Glomerular visceral epithelial cell (primary cell): Measurements from ENCODE around the gene BCAS3.
A peak's percentile ranks its signal among the peaks of the same experiment; 100 is the strongest.
"Not testable (repeated sequence)": the region's sequence is repeated elsewhere in the genome, so short reads cannot be mapped to it uniquely, and the experiment has no call there.

ENCODE experiments used
- DNase-seq: peaks from one replicate; pipeline ENCODE4 v3.0.0-alpha.2; 2016; ENCODE audit errors: extremely low spot score

The BCAS3 gene

GRCh38 chr17:60790205-60790604 lies 112.6 kb downstream of the BCAS3 start:
- DNase-seq: no peak

GRCh38 chr17:60792250-60792898 lies 114.7 kb downstream of the BCAS3 start:
- no peak for DNase-seq

- no peak for DNase-seq
These were observed 120.9 kb downstream of the BCAS3 start for GRCh38 chr17:60798576-60798975.

GRCh38 chr17:60802377-60802776 lies 124.7 kb downstream of the BCAS3 start:
- no peak for DNase-seq

- no peak for DNase-seq
These were observed 125.4 kb downstream of the BCAS3 start for GRCh38 chr17:60803059-60803458.

- no peak for DNase-seq
These were observed 127.2 kb downstream of the BCAS3 start for GRCh38 chr17:60804831-60805230.

- DNase-seq: no peak
These were observed 131.8 kb downstream of the BCAS3 start for GRCh38 chr17:60809421-60809820.

GRCh38 chr17:60814941-60815340 lies 137.3 kb downstream of the BCAS3 start:
- DNase-seq: not testable (repeated sequence)

- peak; percentile 7 for DNase-seq
These were observed 139.5 kb downstream of the BCAS3 start for GRCh38 chr17:60817192-60817591.

- DNase-seq: no peak
These were observed 141.9 kb downstream of the BCAS3 start for GRCh38 chr17:60819447-60820130.

GRCh38 chr17:60823515-60823914 lies 145.9 kb downstream of the BCAS3 start:
- DNase-seq: no peak

- no peak for DNase-seq
These were observed 147.7 kb downstream of the BCAS3 start for GRCh38 chr17:60825351-60825750.

- DNase-seq: no peak
These were observed 150.3 kb downstream of the BCAS3 start for GRCh38 chr17:60827943-60828342.

- no peak for DNase-seq
These were observed 154.5 kb downstream of the BCAS3 start for GRCh38 chr17:60832151-60832585.

- DNase-seq: no peak
These were observed 155.0 kb downstream of the BCAS3 start for GRCh38 chr17:60832631-60833030.

- DNase-seq: no peak
These were observed 162.8 kb downstream of the BCAS3 start for GRCh38 chr17:60840456-60840855.

- DNase-seq: no peak
These were observed 167.4 kb downstream of the BCAS3 start for GRCh38 chr17:60845012-60845411.

GRCh38 chr17:60846175-60846574 lies 168.5 kb downstream of the BCAS3 start:
- DNase-seq: no peak

- no peak for DNase-seq
These were observed 173.5 kb downstream of the BCAS3 start for GRCh38 chr17:60851181-60851580.

- no peak for DNase-seq
These were observed 180.0 kb downstream of the BCAS3 start for GRCh38 chr17:60857556-60858080.

GRCh38 chr17:60862482-60862881 lies 184.8 kb downstream of the BCAS3 start:
- DNase-seq: no peak

- no peak for DNase-seq
These were observed 186.4 kb downstream of the BCAS3 start for GRCh38 chr17:60863892-60864707.

- no peak for DNase-seq
These were observed 187.0 kb downstream of the BCAS3 start for GRCh38 chr17:60864708-60865005.
